ENCODE data around the gene TRIM8. TPM values are rescaled to one million over a fixed set of nuclear protein-coding genes. Genes with fewer than 3 reads are reported as not detected.

Gene TRIM8
- polyA plus RNA-seq, 1 donor = 80.0 TPM

DNA sequence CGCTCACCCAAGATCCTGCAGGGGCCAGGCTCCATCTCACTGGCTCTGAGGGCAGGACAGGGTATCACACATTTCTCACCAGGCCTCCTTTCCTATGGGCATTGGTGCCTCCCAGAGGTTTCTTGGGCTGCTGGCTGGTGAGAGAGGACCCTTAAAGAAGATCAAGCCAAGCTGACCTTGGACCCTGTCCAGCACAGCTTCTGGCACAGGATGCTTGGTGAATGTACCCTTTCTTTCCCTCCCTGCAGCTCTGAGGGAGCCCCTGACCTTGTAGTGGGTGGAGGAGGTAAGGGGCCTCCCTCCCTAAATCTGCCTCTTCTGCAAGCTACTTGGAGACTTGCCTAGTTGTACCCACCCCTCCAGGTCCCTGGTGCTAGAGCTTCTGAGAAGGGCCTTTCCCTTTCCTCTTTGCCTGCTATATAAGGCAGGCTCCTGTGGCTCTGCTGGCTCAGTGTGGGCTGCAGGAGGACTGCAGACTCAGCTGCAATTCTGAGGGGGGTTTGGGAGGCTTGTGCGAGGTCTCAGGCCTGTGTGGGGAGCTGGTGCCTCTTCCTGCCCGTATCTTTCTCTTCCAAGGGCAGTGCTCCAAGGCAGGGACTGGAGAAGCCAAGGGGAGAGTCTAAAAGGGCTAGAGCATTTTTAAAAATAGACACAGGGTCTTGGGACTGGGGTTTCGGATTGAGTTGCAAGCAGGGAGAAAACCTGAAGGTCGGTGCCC is 11.7 kb upstream of the TRIM8 start:
- peak; percentile 62 for DNase-seq (ENCODE audit: low read depth)

DNA sequence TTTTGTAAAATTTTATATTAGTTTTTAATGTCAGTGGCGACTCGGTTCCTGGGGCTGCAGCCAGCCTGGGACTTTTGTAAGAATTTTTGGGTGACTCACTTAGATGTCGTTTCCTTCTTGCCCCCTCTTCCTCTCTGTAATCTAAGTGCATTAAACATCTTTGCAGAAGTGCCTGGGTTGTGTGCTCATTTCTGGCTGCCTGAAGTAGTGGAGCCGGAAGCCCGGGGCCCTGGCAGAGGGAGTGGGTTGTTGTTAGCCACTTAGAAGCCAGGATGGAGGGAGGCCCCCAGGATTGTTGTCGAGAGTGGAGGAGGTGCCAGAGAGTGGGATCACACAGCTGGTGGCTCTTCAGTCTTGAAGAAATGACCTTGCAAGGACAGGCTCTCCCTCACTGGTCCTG is 11.0 kb upstream of the TRIM8 start:
- DNase-seq (ENCODE audit: low read depth) = no peak

DNA sequence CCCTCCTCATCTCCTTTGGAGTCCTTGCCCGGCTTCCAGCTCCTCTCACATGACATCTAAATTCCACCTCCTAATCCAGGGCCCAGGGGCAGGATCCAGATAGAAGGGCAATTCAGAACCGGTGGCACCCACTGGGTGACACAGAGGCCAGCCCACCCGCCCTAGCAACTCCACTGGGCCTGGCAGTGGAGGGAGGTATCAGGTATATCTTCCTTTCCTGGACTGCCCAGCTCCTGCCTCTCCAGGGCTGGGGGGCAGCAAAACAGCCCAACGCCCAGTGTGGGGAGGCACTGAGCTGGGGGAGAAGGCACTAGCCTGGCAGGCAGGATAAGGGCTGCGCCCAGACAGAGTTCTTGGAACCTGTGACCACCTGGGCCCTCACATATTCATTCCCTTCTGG is 10.4 kb upstream of the TRIM8 start:
- DNase-seq (ENCODE audit: low read depth) = no peak

GRCh38 chr10:102634686-102635085 is 9.6 kb upstream of the TRIM8 start:
- DNase-seq (ENCODE audit: low read depth) = no peak

DNA sequence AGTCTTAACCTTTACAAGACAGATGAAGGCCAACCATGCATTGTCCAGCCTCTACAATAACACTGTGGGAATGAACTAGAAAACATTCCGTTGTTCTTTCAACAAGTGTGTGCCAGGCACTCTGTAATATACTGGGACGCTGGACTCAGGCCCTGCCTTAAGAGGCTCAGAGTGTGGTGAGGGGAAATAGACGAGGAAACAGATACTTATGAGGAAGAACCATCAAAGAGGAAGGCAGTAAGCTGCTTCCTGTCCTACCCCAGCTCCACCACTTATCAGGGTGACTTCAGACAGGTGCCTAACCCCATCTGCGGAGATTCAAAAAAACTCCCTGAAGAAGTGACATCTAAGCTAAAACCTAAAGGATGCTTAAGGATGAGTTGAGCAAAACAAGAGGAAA is 8.9 kb upstream of the TRIM8 start:
- no peak for DNase-seq (ENCODE audit: low read depth)

GRCh38 chr10:102639537-102639936 is 4.7 kb upstream of the TRIM8 start:
- DNase-seq (ENCODE audit: low read depth) = no peak

DNA sequence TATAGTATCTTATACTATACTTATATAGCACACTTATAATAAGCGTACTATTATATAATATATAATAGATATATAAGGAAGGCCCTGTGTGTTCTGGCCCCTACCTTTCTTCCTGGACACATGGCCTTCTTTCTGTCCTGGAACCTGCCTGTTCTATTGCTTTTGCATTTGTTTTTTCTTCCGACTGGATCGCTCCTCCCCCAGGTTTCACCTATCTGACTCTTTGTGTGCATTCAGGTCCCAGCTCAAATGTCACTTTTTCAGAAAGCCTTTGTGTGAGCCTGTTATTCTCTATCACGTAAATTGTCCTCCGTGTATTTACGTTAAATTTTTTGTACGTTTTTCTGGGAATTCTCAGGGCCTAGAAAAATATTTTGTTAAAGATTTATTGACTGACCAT is 2.9 kb upstream of the TRIM8 start:
- DNase-seq (ENCODE audit: low read depth) = no peak

DNA sequence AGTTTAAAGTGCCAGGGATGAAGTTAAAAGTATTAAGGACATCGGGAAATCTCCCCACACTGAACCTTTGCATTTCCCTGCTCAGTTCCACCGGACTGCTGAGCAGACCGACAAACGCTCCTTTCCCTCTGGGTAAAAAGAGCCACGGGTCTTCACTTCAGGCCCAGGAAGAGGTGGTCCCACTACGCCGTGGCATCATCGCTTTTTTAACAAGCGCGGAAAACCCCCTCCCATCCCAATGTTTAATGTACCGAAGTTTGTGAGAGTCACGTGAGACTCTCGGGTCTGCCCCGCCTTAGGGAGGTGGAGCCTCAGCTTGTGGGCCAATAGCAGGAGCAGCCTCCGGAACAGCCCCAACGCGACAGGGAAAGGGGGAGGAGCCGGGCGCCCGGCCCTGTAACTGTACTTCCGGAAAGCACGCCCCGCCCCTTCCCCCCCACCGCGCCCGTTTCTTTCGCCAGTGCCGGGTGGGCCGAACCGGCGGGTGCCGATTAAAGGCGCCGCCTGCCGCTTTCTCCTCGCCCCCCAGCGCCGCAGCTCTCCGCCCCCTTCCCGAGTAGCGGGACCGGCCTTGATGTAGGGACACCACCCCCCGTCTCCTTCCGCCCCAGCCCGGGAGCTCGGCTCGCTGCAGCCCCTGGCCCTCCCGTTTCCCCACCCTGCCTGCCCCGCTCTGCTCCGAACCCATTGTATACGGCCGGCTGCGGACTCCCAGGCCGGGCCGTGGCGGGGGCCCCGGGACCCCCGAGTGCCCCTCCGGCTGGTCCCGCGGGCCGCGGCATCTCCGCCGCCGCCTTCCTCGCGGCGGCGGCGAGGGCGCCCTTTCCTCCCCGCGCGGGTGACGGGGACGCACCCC is 2.2 kb upstream of the TRIM8 start:
- DNase-seq (ENCODE audit: low read depth) = peak; percentile 90

DNA sequence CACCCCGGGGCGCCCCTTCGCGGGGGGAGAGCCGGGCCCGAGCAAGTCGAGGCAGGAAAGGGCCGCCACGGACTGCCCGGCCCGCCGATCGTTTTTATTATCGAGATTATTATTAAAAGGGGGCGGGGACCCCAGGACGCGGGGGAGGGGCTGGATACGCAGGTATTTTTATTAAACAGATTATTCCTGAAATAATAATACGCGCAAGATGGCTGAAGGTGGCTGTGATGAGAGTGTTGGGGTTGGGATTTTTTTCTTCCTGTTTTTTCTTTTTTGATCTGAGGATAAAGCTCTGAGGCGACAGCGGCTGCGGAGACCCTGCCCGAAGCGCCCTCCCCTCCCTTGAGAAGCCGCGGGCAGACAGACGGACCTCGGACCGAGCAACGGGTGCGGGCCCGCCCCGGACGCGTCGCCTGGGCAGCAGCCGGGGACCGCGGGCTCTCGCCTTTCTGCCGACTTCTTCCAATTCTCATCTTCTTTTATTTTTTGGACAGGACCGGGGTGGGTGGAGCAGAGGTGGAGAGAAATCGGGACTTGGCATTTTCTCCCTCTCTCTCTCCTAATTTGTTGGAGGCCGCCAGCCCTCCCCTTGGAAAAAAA is 1.4 kb upstream of the TRIM8 start:
- DNase-seq (ENCODE audit: low read depth) = peak; percentile 66

DNA sequence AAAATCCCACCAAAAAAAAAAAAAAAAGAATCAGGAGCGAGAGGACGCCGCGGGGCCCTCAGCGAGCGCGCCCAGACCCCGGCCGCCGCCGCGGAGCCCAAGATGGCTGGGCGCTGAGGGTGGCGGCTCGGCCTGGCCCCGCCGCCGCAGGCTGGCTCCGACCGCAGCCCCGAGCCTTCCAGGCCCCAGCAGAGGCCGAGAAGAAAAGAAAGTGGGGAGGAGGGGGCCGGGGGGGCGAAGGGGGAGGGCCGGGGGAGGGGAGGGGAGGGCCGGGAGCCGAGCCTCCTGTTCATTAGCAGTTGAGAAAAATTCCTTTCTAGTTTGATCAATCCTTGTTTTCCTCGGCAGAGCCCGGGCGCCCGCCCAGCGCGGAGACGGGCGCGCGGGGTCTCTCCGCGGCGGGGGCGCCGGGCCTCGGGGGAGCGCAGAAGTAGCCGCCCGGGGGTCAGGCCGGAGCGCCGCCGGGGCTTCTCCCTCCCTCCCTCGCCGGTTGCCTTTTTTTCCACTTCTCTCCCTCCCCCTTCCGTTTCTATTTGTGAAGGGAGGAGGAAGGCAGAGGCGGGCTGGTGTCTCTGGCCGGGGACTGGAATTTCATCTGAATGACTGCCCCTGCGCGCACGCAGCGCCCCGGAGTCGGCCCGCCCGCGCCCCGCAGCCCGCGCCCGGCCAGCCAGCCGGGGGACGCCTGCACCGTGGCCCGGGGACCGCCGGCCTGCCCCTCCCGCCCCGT is 778 bp upstream of the TRIM8 start:
- DNase-seq (ENCODE audit: low read depth) = no peak

GRCh38 chr10:102644646-102645387 is 538 bp downstream of the TRIM8 start:
- no peak for DNase-seq (ENCODE audit: low read depth)

DNA sequence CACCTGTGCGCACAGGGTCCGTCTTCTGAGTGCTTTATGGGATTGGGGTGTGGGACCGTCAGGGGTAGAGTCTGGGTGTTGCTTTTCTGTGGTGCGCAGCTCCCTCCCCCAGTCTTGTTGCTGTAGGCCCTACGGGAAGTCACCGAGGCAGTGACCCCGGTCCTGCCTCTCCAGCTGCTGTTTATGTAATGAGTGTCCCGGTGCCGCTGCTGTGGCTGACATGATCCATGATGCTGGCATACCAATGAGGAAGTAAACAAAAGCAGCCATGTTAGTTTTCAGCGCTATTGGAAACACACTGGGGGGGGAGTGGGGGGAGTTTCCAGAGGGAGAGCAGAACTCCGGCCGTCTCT is 1.1 kb downstream of the TRIM8 start:
- peak; percentile 51 for DNase-seq (ENCODE audit: low read depth)

DNA sequence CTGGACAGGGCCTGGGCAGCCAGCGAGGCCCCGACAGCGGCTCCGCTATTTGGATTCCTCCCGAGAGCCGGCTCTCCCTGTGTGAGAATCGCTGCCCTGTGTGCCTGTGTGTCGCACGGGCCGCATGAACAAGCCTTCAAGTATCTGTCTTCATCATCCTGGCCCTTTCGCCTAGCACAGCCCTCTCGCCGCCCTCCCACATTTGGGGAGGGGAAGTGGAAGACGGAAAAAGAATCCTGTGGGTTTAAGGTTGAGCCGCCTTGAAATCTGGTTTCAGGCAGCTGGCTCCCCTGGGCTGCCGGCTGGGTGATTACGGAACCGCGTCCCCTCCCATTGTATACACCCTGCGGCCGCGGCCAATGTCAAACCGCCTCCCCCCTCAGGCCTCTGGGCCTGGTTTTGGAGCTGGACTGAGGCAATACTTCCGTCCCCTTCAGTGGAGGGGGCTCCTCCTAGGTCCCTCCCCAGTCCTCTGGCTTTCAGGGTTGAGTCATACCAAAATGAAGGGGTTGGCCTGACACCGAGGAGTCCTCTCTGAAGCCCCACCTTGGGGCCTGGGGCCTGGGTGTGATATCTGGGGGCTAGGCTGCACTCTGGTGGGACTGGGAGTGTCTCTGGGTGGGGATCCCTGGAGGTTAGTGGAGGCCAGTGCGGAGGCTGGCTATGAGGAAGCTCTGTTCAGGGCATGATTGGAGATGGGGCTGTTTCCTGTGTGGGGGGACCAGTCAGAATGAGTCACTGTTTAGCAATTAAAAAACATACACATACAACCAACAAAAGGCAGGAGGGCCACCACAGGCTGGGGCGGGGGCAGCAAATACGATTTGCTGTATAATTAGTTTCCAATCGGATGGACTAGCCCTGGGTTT is 1.7 kb downstream of the TRIM8 start:
- peak; percentile 91 for DNase-seq (ENCODE audit: low read depth)

GRCh38 chr10:102646610-102647442 is 2.5 kb downstream of the TRIM8 start:
- DNase-seq (ENCODE audit: low read depth) = peak; percentile 51

- DNase-seq (ENCODE audit: low read depth) = no peak
Observed at GRCh38 chr10:102647443-102648268, 3.4 kb downstream of the TRIM8 start.

DNA sequence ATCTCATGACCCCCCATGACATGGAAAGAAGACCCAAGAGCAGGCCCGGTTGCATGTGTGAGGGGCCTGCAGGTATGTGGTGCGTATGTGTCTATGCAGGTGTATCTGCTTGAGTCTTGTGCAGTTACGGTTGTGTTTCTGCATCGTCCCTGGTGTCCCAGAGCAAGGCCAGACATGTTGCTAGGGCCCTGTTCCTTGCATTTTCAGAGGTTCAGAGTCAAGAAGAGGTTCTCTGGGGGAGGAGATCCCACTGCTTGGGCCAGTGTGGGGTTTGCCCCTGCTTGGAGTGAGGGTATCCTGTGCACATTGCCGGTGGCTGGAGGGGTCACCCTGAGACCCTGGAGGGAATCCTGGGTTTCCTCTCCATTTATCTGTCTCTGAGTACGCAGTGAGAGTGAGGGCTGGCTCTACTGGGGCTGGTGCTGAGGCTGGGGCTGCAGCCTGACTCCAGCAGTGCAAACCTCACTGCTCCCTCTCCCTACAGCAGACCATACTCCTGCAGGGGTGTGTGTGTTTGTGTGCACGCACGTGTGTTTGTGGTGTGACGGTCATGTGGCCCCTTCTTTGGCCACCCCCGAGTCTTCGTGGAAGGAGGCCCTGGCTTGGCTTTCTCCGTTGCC is 4.1 kb downstream of the TRIM8 start:
- no peak for DNase-seq (ENCODE audit: low read depth)

- DNase-seq (ENCODE audit: low read depth) = no peak
Observed at GRCh38 chr10:102648889-102649796, 4.9 kb downstream of the TRIM8 start.
